Ishikawa (cell line): ENCODE measurements around the gene ZCCHC17.

Experiments
- CREB1 ChIP-seq: IDR thresholded peaks from 2 replicates; pipeline ENCODE4 v1.6.1; 2012; ENCODE audit warnings: low read depth
- EP300 ChIP-seq: IDR thresholded peaks from 2 replicates; pipeline ENCODE4 v1.6.1; 2012; ENCODE audit warnings: borderline replicate concordance
- FOXM1 ChIP-seq: IDR thresholded peaks from 2 replicates; pipeline ENCODE4 v1.6.1; 2012; ENCODE audit warnings: low read depth, borderline replicate concordance
- MAX ChIP-seq: IDR thresholded peaks from 2 replicates; pipeline ENCODE4 v1.6.1; 2012
- NFIC ChIP-seq: IDR thresholded peaks from 2 replicates; pipeline ENCODE4 v1.6.1; 2012
- RAD21 ChIP-seq: IDR thresholded peaks from 2 replicates; pipeline ENCODE4 v1.6.1; 2012; ENCODE audit warnings: low read depth
- REST ChIP-seq: IDR thresholded peaks from 2 replicates; pipeline ENCODE4 v1.6.1; 2012; ENCODE audit warnings: low read depth, mild to moderate bottlenecking
- TCF12 ChIP-seq: IDR thresholded peaks from 2 replicates; pipeline ENCODE4 v1.6.1; 2012; ENCODE audit warnings: low read depth
- YY1 ChIP-seq: IDR thresholded peaks from 2 replicates; pipeline ENCODE4 v1.6.1; 2012; ENCODE audit warnings: low read depth

- TF ChIP-seq MAX (0 out of 2 replicates have a peak, but pooled peaks have one; percentile 12), EP300 (peak; percentile 13; the same call in 1 of the 2 replicates), YY1 (no peak), REST (no peak), TCF12 (peak; percentile 26; the same call in 1 of the 2 replicates), CREB1 (no peak), NFIC (peak; percentile 32), FOXM1 (no peak), RAD21 (no peak)
Observed at GRCh38 chr1:31368611-31369107, 71.8 kb downstream of the ZCCHC17 start.
